ENCODE results near the gene C10orf53. TPM values are rescaled to one million over a fixed set of nuclear protein-coding genes. Genes with fewer than 3 reads are reported as not detected.

C10orf53 gene
- total and polyA plus RNA-seq, 10 of the 15 experiments (the other 5 are each of a cell fraction or from before 2014, with no cell fraction given) = not detected

DNA sequence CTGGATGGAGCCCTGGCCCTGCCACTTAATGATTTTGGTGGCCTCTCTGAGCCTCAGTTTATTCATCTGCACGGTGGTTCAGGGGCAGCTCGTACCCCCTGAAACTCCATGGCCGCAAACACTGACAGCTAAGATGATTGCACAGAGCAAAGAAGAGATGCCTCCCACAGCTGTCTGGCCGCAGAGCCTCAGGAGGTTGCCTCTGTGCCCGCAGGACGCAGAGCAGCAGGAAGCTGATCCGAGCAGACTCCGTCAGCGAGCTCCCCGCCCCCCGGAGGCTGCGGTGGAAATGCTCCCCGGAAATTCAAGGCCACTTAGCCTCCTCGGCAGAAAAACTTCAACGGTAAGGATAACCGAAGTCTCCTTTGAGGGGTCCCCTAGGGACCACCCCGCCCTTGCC is 30.2 kb upstream of the C10orf53 start:
- intact Hi-C loops (cut with micrococcal nuclease; ENCODE audit: unreplicated experiment) = no loop called here
- Histone ChIP-seq H3K9me3 (replicated peaks; ENCODE audit: control insufficient read depth, insufficient read depth, low read length) (no peaks in the 10 kb centered on the region), H3K4me1 (ENCODE audit: control insufficient read depth, insufficient read depth, low read length) (no peaks in the 10 kb centered on the region), H3K27me3 (replicated peaks in 1 of 2; ENCODE audit: control insufficient read depth in 2 of 2, insufficient read depth in 2 of 2, low read length in 1 of 2) (no peaks in the 10 kb centered on the region), H2AFZ (ENCODE audit: control insufficient read depth, low read depth, low read length) (peak overlapping the region; percentile 58; the same call in 1 of the 2 replicates), H3K9ac (ENCODE audit: control insufficient read depth, insufficient read depth, low read length) (no peak overlapping the region), H3K4me2 (ENCODE audit: control insufficient read depth, insufficient read depth) (peak overlapping the region; percentile 33; the same call in 1 of the 2 replicates), H3K79me2 (ENCODE audit: control insufficient read depth, insufficient read depth, low read length) (no peaks in the 10 kb centered on the region), H3K27ac (ENCODE audit: control insufficient read depth, insufficient read depth) (no peak overlapping the region), H4K20me1 (ENCODE audit: control insufficient read depth, insufficient read depth) (no peaks in the 10 kb centered on the region), H3K36me3 (ENCODE audit: control insufficient read depth in 2 of 2, insufficient read depth in 2 of 2, low read length in 1 of 2) (no peaks in the 10 kb centered on the region), H3K4me3 (no peak overlapping the region)
- ATAC-seq = peak; percentile 52
- no TSS peak for BruUV-seq (replicated peaks)
- TF ChIP-seq NR2C1 (IDR thresholded peaks at IDR 0.05) = no peak
- TF ChIP-seq PAX5 (IDR thresholded peaks at IDR 0.05; ENCODE audit: borderline replicate concordance, low read depth, low read length) = no peak
- TF ChIP-seq ZNF622 (IDR thresholded peaks at IDR 0.05) = no peak
- TF ChIP-seq CBX5 (IDR thresholded peaks at IDR 0.05; ENCODE audit: low read depth) = no peak
- no peak for TF ChIP-seq NFXL1 (IDR thresholded peaks at IDR 0.05; ENCODE audit: borderline replicate concordance)
- TF ChIP-seq SRF (IDR thresholded peaks at IDR 0.05; ENCODE audit: low read depth in 2 of 2, low read length in 2 of 2) = no peak
- no peak for TF ChIP-seq SMC3 (IDR thresholded peaks at IDR 0.05; ENCODE audit: borderline replicate concordance, low read length)
- ChIA-PET CTCF (interaction anchor here (0.6 to 0.8 kb wide), 2 partner anchors 11 to 125 kb away, joined by 3 read pairs; no protein-coding TSS in a partner anchor), SMC1A (ENCODE audit: uncharacterized antibody, unreplicated experiment) (no interaction called here), RAD21 (ENCODE audit: unreplicated experiment) (no interaction called here), POLR2A (no interaction called here)
- no peak for DNase-seq (ENCODE audit: low read depth, low spot score)
- 16% methylated on average over 17 of the region's 17 CpGs for WGBS (ENCODE audit: insufficient coverage, insufficient replicate concordance, low lambda C conversion rate, missing lambda C conversion rate)
- in situ Hi-C loops (cut with MboI) = no loop called here
- FAIRE-seq = no peak

DNA sequence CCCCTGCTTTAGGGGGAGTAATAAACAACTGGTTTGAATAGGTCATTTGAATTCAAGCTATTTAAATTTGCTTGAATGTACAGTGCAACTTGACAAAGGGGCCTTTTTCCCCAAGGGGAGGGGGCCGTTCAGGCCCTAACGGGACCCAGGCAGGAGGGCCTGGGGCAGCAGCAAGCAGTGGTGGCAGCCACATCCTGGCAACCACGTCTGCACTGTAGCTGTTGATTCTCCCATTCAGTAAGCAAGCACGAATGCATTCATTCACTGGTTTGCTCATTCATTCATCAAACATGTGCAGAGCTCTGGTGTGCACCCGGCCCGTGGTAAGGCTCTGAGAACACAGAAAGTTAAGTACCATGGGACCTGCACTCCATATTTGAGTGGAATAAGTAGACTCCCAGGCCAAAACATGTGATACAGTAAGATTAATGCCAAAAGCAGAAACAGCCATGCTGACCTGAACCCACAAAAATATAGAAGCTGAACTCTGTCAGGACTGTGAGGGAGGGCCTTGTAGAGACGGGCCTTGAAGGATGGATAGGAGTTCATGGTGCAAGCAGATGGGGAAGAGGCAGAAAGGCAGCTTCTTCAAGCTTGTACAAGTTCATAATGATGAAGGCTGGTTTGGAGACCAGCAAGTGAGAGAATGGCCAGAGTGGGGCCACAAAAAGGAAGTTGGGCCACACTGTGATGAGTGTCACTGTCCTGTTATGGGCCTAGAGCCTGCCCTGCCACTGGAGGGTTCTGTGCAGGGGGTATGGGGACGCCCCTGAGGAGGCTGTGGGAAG is 29.3 kb upstream of the C10orf53 start:
- H3K4me1 ChIP-seq (ENCODE audit: control insufficient read depth, insufficient read depth, low read length) = no peaks in the 10 kb centered on the region
- H3K9ac ChIP-seq (ENCODE audit: control insufficient read depth, insufficient read depth, low read length) = no peak overlapping the region
- H3K79me2 ChIP-seq (ENCODE audit: control insufficient read depth, insufficient read depth, low read length) = no peaks in the 10 kb centered on the region
- BruUV-seq (replicated peaks) = no TSS peak
- no peak for FAIRE-seq
- H4K20me1 ChIP-seq (ENCODE audit: control insufficient read depth, insufficient read depth) = no peaks in the 10 kb centered on the region
- CTCF ChIA-PET = no interaction called here
- ATAC-seq = no peak
- H2AFZ ChIP-seq (ENCODE audit: control insufficient read depth, low read depth, low read length) = no peak overlapping the region
- DNase-seq (ENCODE audit: low read depth, low spot score) = no peak
- H3K4me2 ChIP-seq (ENCODE audit: control insufficient read depth, insufficient read depth) = no peak overlapping the region
- H3K36me3 ChIP-seq (ENCODE audit: control insufficient read depth in 2 of 2, insufficient read depth in 2 of 2, low read length in 1 of 2) = no peaks in the 10 kb centered on the region
- no peak overlapping the region for H3K27ac ChIP-seq (ENCODE audit: control insufficient read depth, insufficient read depth)
- no peak overlapping the region for H3K4me3 ChIP-seq
- SMC1A ChIA-PET (ENCODE audit: uncharacterized antibody, unreplicated experiment) = interaction anchor here (0.6 kb wide), 1 partner anchor 18 kb away, joined by 3 read pairs; no protein-coding TSS in a partner anchor
- 3% methylated on average over 8 of the region's 8 CpGs for WGBS (ENCODE audit: insufficient coverage, insufficient replicate concordance, low lambda C conversion rate, missing lambda C conversion rate)
- TF ChIP-seq BRCA1 (IDR thresholded peaks at IDR 0.05; ENCODE audit: low read depth, low read length) = no peak
- in situ Hi-C loops (cut with MboI) (no loop called here), intact Hi-C loops (cut with micrococcal nuclease; ENCODE audit: unreplicated experiment) (no loop called here)
- no peaks in the 10 kb centered on the region for H3K9me3 ChIP-seq (replicated peaks; ENCODE audit: control insufficient read depth, insufficient read depth, low read length)
- POLR2A ChIA-PET = no interaction called here
- RAD21 ChIA-PET (ENCODE audit: unreplicated experiment) = no interaction called here
- no peaks in the 10 kb centered on the region for H3K27me3 ChIP-seq (replicated peaks in 1 of 2; ENCODE audit: control insufficient read depth in 2 of 2, insufficient read depth in 2 of 2, low read length in 1 of 2)

Data from GM12878 (cell line).